Measurements from ENCODE around the gene NACA2. TPM values are rescaled to one million over a fixed set of nuclear protein-coding genes. Genes with fewer than 3 reads are reported as not detected.
"Not testable (repeated sequence)": the region's sequence is repeated elsewhere in the genome, so short reads cannot be mapped to it uniquely, and the experiment has no call there.

Gene NACA2
- polyA plus RNA-seq, 4 donors: 1.5 to 4.3 (median 2.3) TPM

- no peak for DNase-seq (ENCODE audit: low read depth in 4 of 4, low spot score in 3 of 4)
These were observed 35.9 kb downstream of the NACA2 start for GRCh38 chr17:61555127-61555566.

DNA sequence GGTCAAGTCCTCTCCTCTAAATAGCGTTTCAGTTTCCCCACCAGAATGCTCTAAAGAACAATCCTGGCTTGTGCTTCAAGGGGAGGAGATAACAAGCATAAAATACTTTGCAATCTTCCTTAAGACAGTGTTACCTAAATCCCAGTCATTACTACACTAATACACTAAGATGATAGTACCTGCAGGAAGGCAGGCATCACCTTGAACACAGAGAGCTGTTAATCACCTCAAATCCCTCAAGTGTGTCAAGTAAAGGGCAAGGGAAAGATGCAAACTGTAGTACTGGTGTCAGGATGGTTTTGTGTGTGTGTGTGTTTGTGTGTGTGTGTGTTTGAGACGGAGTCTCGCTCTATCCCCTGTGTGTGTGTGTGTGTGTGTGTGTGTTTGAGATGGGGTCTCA lies 36.8 kb downstream of the NACA2 start:
- DNase-seq (ENCODE audit: low read depth in 4 of 4, low spot score in 3 of 4): no peak

- not testable (repeated sequence) for DNase-seq (ENCODE audit: low read depth in 4 of 4, low spot score in 3 of 4)
These were observed 38.5 kb downstream of the NACA2 start for GRCh38 chr17:61552560-61552959.

GRCh38 chr17:61551255-61551742 lies 39.7 kb downstream of the NACA2 start:
- peak in 2 of 4 donors; percentile 20 for DNase-seq (ENCODE audit: low read depth in 4 of 4, low spot score in 3 of 4)

DNA sequence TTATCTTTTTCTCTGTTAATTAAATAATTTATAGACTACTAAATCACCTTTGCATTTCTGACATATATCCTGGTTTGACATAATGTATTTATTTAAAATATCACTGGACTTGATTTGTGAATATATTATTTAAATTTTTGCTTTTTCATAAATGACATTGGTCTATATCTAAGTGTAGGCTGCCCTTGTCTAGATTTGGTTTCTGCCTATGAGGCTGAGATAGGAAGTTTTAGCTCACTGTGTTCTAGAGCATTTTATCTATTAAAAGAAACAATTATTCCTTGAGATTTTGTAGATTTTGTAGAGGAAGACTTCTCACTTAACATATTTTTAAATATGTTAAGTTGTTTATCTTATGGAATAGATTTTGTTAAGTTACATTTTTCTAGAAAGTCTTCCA lies 43.9 kb downstream of the NACA2 start:
- no peak for DNase-seq (ENCODE audit: low read depth in 4 of 4, low spot score in 3 of 4)

- DNase-seq (ENCODE audit: low read depth in 4 of 4, low spot score in 3 of 4): no peak
These were observed 45.6 kb downstream of the NACA2 start for GRCh38 chr17:61545335-61545938.

- DNase-seq (ENCODE audit: low read depth in 4 of 4, low spot score in 3 of 4): no peak
These were observed 47.1 kb downstream of the NACA2 start for GRCh38 chr17:61543786-61544415.

DNA sequence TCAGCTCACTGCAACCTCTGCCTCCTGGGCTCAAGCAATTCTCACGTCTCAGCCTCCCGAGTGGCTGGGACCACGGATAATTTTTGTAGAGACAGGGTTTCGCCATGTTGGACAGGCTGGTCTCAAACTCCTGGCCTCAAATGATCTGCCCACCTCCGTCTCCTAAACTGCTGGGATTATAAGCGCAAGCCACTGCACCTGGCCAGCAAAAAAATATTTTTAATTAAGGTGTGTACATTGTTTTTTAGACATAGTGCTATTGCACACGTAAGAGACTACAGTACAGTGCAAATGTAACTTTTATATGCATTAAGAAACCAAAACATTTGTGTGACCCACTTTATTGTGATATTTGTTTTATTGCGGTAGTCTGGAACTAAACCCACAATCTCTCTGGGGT lies 49.0 kb downstream of the NACA2 start:
- no peak for DNase-seq (ENCODE audit: low read depth in 4 of 4, low spot score in 3 of 4)

- DNase-seq (ENCODE audit: low read depth in 4 of 4, low spot score in 3 of 4): no peak
These were observed 50.1 kb downstream of the NACA2 start for GRCh38 chr17:61540874-61541273.

Other genes with a start within 250 kb of the NACA2 start
- 10 to 100 TPM; 61.1 to 97.6 (median 72.4) TPM for gene TBX2, start 191.4 kb downstream of the NACA2 start, polyA plus RNA-seq (ENCODE audit: insufficient read length in 4 of 4)
- gene TBX4, start 138.8 kb downstream of the NACA2 start, polyA plus RNA-seq (ENCODE audit: insufficient read length in 4 of 4): under 1 TPM; 0.08 to 0.53 (median 0.16) TPM